ENCODE data around the gene NEMP2. TPM values are rescaled to one million over a fixed set of nuclear protein-coding genes. Genes with fewer than 3 reads are reported as not detected.

The NEMP2 gene
- total and polyA plus RNA-seq, 2 donors from 2014 or later, result 2.3 to 5.2 TPM

DNA sequence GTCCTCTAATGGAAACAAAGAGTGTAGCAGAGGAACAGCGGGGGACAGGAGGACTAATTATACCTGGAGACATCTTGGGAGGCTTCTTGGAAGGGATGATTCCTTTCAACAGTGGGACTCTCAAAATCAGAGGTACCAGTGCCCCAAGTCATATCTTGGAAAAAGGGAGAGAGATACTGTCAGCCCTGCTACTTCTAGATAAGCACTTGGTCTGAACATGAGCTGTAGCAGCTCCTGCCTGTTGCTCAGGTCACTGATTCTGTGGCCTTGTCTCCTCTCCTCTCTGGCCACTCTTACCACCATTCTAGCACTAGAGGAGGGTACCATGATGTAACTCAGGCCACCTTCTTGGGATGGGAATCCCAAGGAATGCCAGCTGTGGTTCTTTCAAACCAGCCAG is 71.9 kb downstream of the NEMP2 start:
- no peaks in the 10 kb centered on the region for H3K27me3 ChIP-seq (ENCODE audit: control insufficient read depth, insufficient read depth, low read length)
- no peak overlapping the region for H3K9ac ChIP-seq (ENCODE audit: low read length in 3 of 3)
- H3K36me3 ChIP-seq (ENCODE audit: control insufficient read depth in 2 of 3, insufficient read depth in 3 of 3, low read length in 3 of 3), result no peaks in the 10 kb centered on the region
- DNase-seq, result no peak
- no peak overlapping the region for H3K27ac ChIP-seq (ENCODE audit: low read depth in 2 of 2, low read length in 2 of 2)
- peaks cover 0 to 4% (median 0%) of the 10 kb centered on the region in 3 donors for H3K4me1 ChIP-seq (ENCODE audit: control insufficient read depth in 2 of 3, insufficient read depth in 2 of 3, low read depth in 1 of 3, low read length in 3 of 3)
- H3K4me3 ChIP-seq (ENCODE audit: low read length in 3 of 3), result no peak overlapping the region
- H3K9me3 ChIP-seq (ENCODE audit: control insufficient read depth in 2 of 3, insufficient read depth in 1 of 3, low read length in 3 of 3), result no peaks in the 10 kb centered on the region
- intact Hi-C loops (cut with DNase I), result no loop called here
- TF ChIP-seq, protein P1, sequence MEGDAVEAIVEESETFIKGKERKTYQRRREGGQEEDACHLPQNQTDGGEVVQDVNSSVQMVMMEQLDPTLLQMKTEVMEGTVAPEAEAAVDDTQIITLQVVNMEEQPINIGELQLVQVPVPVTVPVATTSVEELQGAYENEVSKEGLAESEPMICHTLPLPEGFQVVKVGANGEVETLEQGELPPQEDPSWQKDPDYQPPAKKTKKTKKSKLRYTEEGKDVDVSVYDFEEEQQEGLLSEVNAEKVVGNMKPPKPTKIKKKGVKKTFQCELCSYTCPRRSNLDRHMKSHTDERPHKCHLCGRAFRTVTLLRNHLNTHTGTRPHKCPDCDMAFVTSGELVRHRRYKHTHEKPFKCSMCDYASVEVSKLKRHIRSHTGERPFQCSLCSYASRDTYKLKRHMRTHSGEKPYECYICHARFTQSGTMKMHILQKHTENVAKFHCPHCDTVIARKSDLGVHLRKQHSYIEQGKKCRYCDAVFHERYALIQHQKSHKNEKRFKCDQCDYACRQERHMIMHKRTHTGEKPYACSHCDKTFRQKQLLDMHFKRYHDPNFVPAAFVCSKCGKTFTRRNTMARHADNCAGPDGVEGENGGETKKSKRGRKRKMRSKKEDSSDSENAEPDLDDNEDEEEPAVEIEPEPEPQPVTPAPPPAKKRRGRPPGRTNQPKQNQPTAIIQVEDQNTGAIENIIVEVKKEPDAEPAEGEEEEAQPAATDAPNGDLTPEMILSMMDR (IDR thresholded peaks at IDR 0.05; ENCODE audit: borderline replicate concordance, extremely low read depth, insufficient read depth), result no peak
- no peak for FAIRE-seq

DNA sequence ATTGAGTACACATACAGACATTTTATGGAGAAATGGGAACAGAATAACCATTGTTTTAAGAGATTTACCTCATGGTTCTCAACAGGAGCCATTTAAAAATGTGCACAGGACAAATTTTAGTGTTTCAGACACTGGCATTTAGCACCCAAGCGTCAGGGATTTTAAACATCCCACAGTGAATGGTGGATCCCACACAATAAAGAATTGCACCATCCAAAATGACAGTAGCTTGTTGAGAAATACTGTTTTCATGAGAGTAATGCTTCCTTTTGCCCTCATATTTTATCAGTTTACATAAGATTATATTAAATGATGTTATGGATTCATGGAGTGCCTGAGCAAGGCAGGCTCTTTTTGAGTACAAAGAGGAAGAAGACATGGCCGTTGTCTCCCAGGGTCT is 72.3 kb downstream of the NEMP2 start:
- Histone ChIP-seq H3K4me3 (ENCODE audit: low read length in 3 of 3) (no peak overlapping the region), H3K27ac (ENCODE audit: low read depth in 2 of 2, low read length in 2 of 2) (no peak overlapping the region), H3K9ac (ENCODE audit: low read length in 3 of 3) (no peak overlapping the region), H3K4me1 (ENCODE audit: control insufficient read depth in 2 of 3, insufficient read depth in 2 of 3, low read depth in 1 of 3, low read length in 3 of 3) (peaks cover 0 to 4% (median 0%) of the 10 kb centered on the region in 3 donors), H3K36me3 (ENCODE audit: control insufficient read depth in 2 of 3, insufficient read depth in 3 of 3, low read length in 3 of 3) (no peaks in the 10 kb centered on the region), H3K27me3 (ENCODE audit: control insufficient read depth, insufficient read depth, low read length) (no peaks in the 10 kb centered on the region), H3K9me3 (ENCODE audit: control insufficient read depth in 2 of 3, insufficient read depth in 1 of 3, low read length in 3 of 3) (no peaks in the 10 kb centered on the region)
- FAIRE-seq (no peak), DNase-seq (no peak)
- TF ChIP-seq, protein P1 (IDR thresholded peaks at IDR 0.05; ENCODE audit: borderline replicate concordance, extremely low read depth, insufficient read depth), result no peak
- intact Hi-C loops (cut with DNase I), result no loop called here

DNA sequence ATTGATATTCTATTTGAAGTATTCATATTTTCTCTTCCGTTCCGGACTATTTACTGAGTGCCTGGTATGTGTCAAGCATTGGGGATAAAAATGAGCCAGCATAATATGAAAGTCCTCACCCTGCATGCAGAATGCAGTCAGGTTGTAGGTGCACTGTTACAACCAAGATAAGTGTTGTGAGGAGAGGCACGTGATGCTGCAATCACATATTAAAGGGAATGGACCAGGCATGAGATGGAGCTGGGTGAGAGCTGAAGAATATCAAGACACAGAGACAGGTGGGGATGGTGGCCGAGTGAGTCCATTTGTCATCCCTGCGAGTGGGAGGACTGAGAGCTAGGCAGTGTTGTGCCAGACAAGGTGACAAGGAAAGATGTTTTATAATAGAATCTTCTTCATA is 74.0 kb downstream of the NEMP2 start:
- no peaks in the 10 kb centered on the region for H3K4me1 ChIP-seq (ENCODE audit: control insufficient read depth in 2 of 3, insufficient read depth in 2 of 3, low read depth in 1 of 3, low read length in 3 of 3)
- H3K9ac ChIP-seq (ENCODE audit: low read length in 3 of 3), result no peak overlapping the region
- TF ChIP-seq, protein P1 (IDR thresholded peaks at IDR 0.05; ENCODE audit: borderline replicate concordance, extremely low read depth, insufficient read depth), result no peak
- H3K36me3 ChIP-seq (ENCODE audit: control insufficient read depth in 2 of 3, insufficient read depth in 3 of 3, low read length in 3 of 3), result no peaks in the 10 kb centered on the region
- no peak overlapping the region for H3K27ac ChIP-seq (ENCODE audit: low read depth in 2 of 2, low read length in 2 of 2)
- intact Hi-C loops (cut with DNase I), result no loop called here
- H3K9me3 ChIP-seq (ENCODE audit: control insufficient read depth in 2 of 3, insufficient read depth in 1 of 3, low read length in 3 of 3), result no peaks in the 10 kb centered on the region
- FAIRE-seq, result no peak
- DNase-seq, result no peak
- H3K27me3 ChIP-seq (ENCODE audit: control insufficient read depth, insufficient read depth, low read length), result no peaks in the 10 kb centered on the region
- no peak overlapping the region for H3K4me3 ChIP-seq (ENCODE audit: low read length in 3 of 3)

DNA sequence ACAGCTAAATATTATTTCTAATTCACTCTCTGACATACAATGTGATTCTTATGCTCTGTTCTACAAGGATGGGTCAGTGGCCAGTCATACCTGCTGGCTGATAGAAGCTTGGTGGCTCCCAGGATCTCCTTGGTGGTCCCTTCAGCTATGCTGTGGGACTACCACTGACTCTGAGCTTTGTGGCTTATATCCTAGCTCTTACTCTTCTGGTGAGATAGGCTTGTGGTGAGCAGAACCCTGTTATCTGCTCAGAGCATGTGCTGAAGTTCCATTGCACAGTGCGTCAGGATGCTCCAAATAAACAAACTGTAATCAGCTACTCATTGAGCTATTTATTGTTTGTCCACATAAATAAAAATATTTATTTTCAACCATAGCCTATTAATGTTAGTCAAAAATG is 74.6 kb downstream of the NEMP2 start:
- Histone ChIP-seq H3K4me1 (ENCODE audit: control insufficient read depth in 2 of 3, insufficient read depth in 2 of 3, low read depth in 1 of 3, low read length in 3 of 3) (no peaks in the 10 kb centered on the region), H3K9me3 (ENCODE audit: control insufficient read depth in 2 of 3, insufficient read depth in 1 of 3, low read length in 3 of 3) (no peaks in the 10 kb centered on the region), H3K27me3 (ENCODE audit: control insufficient read depth, insufficient read depth, low read length) (no peaks in the 10 kb centered on the region), H3K27ac (ENCODE audit: low read depth in 2 of 2, low read length in 2 of 2) (no peak overlapping the region), H3K4me3 (ENCODE audit: low read length in 3 of 3) (no peak overlapping the region), H3K9ac (ENCODE audit: low read length in 3 of 3) (no peak overlapping the region), H3K36me3 (ENCODE audit: control insufficient read depth in 2 of 3, insufficient read depth in 3 of 3, low read length in 3 of 3) (no peaks in the 10 kb centered on the region)
- FAIRE-seq (no peak), DNase-seq (no peak)
- intact Hi-C loops (cut with DNase I), result no loop called here
- TF ChIP-seq, protein P1 (IDR thresholded peaks at IDR 0.05; ENCODE audit: borderline replicate concordance, extremely low read depth, insufficient read depth), result no peak

Measured in kidney (tissue), 14 donors.